NCI-H1436 (cell line): ENCODE results near the gene PPIB.

Experiments used
- DNase-seq: peaks from one replicate; lab custom pipeline; 2025; lab: John Stamatoyannopoulos, UW

The PPIB gene

GRCh38 chr15:64158363-64159134, 4.3 kb downstream of the PPIB start:
- DNase-seq, result no peak

GRCh38 chr15:64157599-64158125, 5.2 kb downstream of the PPIB start:
- DNase-seq, result no peak

GRCh38 chr15:64156652-64157331, 6.0 kb downstream of the PPIB start:
- DNase-seq, result no peak

GRCh38 chr15:64155802-64156651, 6.8 kb downstream of the PPIB start:
- DNase-seq, result no peak

GRCh38 chr15:64153480-64154367, 9.1 kb downstream of the PPIB start:
- DNase-seq, result peak; percentile 90

GRCh38 chr15:64152507-64153387, 10.1 kb downstream of the PPIB start:
- DNase-seq, result no peak

- DNase-seq, result peak; percentile 29
These were observed 10.9 kb downstream of the PPIB start, which contains the start of gene SNX22 for GRCh38 chr15:64151727-64152506. SNX22 (plus strand) TSS chr15:64151731; CDS start chr15:64151776, 45 bp downstream.

- DNase-seq, result no peak
These were observed 12.8 kb downstream of the PPIB start for GRCh38 chr15:64149893-64150578.

- peak; percentile 5 for DNase-seq
These were observed 13.4 kb downstream of the PPIB start for GRCh38 chr15:64149424-64149823.

GRCh38 chr15:64148581-64148980, 14.2 kb downstream of the PPIB start:
- no peak for DNase-seq

- DNase-seq, result no peak
These were observed 14.7 kb downstream of the PPIB start for GRCh38 chr15:64148168-64148567.

GRCh38 chr15:64146885-64147681, 15.7 kb downstream of the PPIB start:
- no peak for DNase-seq

- no peak for DNase-seq
These were observed 16.3 kb downstream of the PPIB start for GRCh38 chr15:64146520-64146884.

- DNase-seq, result no peak
These were observed 16.8 kb downstream of the PPIB start for GRCh38 chr15:64146041-64146440.

- DNase-seq, result no peak
These were observed 18.1 kb downstream of the PPIB start for GRCh38 chr15:64144565-64145281.

- no peak for DNase-seq
These were observed 18.6 kb downstream of the PPIB start for GRCh38 chr15:64144192-64144564.

- DNase-seq, result no peak
These were observed 19.5 kb downstream of the PPIB start for GRCh38 chr15:64143276-64143675.
